ENCODE measurements around the gene IRF2.

The IRF2 gene

DNA sequence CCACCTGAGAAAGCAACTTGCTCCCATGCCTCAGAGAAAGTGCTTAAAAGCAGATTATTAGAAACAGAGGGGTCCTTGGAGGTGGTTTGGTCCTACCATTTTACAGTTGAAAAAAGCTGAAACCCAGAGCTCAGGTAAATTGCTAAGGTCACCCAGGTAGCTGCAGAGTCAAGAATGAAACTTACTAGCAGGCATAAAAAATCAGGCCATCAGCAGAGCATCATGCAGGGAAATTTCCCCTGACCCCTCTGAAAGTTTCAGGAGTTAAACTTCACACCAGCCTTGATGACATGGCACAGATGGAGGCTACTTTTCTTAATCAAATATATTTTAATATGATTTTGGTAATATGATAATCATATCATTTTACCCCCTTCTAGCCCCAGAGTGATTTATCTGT is 70.3 kb downstream of the IRF2 start:
- no peak for DNase-seq

DNA sequence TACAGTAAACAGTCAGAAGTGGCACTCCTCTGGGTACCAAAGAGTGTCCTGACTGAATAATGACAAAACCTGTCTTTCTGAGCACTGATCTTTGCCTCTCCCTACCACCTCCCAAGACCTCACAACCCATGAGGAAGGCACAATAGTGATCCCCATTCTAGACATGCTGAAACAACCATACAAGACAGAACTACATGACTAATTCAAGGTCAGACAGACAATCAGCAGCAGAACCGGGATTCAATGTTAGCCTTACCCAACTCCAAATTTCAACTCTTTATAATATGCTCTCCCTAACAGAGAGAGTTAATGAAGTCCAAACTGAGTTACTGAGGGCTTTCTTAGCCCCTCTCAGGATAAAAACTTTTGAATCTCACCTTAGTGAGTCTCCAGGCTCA is 71.0 kb downstream of the IRF2 start:
- DNase-seq = no peak

DNA sequence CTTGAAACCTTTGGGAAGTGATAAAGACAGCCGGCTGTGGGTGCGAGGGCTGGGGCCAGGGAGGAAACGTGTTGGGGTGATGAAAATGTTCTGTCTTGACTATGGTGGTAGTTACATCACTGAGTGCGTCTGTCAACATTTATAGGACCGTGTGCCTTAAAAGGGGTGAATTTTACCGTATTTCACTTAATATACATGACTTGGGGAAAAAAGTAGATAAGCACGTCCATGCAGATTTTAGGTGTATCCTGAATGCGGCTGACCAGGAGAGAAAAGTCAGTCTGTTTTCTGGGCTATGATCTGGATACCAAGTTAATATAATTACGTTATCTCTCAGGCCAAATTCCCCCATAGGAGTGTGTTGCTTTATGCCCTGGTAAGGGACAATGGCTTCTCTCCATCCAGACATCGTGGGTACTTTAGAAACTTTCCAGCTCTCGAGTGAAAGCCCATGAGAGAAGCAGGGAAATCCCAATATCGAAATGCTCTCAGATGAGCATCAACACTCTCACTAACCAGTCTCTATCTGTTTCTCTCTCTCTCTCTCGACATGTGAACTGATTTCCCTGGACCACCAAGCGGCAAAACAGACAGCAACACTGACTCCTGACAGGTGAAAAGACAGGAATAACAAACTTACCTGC is 71.5 kb downstream of the IRF2 start:
- no peak for DNase-seq

DNA sequence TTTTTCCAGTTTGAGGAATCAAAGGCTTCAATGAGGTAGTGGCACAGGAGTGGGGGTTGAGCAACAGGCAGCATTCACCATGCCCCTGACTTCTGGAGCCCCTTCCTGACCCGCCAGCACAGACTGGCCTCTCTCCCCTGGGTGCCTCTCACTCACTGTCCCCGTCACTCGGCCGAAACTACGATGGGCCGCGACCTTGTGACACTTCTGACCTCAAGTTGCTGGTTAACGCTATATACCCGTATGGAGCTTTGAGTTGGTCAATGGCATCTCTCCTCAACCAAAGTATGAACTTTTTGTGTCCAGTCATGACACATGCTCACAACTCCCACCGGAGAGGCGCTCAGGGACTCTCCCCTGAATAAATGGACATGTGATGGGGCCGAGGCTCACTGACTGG is 72.1 kb downstream of the IRF2 start:
- DNase-seq = no peak

DNA sequence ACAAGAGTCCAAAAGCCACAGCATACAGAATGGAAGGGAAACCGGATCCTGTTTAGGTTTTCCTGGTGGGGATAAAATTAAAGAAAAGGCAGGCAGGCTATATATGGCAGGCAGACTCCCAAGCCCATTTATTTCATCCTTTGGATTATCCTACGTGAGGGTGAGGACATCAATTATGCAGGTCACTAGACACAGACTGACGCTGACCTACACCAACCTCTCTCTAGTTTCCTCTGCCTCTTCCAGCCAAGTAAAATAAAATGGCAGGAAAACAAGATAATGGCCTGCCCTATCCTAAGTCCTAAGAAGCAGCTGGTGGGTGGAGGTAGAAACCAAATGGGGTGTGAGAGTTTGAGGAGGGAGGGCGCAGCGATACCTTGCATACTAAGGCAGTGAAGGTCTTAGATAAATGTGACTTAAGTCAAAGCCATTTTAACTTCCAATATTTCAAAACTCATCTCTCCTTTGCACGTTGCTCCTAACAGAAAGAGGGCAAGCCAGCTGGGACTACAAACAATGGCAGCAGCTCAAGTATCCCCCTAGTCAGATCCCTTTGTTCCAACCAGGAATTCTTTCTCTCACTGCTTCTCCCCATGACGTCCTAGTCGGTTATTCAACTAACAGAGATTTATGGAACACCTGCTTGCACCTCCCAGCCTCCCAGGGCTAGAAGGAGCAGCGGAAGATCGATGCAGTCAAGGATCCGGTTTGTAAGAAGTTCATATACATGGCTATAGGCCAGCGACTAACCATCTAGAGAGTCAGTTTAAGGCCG is 72.8 kb downstream of the IRF2 start:
- DNase-seq = no peak

DNA sequence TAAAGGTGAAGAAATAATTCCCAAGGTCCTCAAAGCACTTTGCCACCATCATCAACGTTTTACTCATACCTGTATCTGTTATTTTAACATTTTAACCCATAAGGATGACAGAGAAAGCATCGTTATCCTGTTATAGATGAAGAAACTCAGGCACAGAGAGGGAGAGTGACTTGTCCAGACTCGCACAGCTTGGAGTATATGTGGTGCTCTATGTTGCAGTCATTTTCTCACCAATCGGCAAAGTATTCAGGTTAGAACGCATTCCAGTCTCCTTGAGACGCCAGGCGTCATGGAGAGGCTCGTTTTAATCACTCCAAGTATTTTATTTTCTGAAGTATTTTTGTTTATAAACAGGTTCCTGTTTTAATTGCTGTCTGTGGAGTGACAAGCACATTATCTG is 73.5 kb downstream of the IRF2 start:
- DNase-seq = no peak

DNA sequence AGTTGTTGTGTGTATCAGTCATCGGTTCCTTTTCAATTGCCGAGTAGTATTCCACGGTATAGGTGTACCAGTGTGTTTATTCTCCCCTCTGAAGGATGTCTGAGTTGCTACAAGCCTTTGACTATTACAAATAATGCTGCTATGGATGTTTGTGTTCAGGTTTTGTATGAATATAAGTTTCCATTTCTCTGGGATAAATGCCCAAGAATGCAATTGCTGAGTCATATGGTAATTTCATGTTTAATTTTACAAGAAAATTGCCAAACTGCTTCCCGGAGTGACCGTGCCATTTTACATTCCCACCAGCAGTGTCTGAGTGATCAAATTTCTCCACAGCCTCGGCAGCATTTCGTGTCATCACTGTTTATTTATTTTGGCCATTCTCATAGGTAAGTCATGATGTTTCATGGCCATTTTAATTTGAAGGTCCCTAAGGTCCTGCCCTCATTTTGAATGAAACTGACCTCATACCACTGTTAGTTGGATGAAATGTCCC is 73.9 kb downstream of the IRF2 start:
- no peak for DNase-seq

DNA sequence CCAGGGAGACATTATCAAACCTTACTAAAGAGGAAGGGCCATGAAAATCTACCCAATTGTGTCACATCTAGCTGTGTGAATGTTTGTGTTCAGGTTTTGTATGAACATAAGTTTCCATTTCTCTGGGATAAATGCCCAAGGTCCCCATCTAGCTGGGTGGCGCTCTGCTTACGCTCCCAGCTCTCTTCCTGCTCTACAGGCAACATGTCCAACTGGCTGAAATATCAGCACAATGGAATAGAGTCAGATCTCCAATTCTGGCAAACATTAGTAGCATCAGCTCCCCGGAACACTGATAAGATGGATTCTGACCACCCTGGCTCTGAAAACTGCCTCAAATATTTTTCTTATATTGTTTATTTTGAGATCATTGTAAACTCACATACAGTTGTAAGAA is 74.8 kb downstream of the IRF2 start:
- DNase-seq = no peak

DNA sequence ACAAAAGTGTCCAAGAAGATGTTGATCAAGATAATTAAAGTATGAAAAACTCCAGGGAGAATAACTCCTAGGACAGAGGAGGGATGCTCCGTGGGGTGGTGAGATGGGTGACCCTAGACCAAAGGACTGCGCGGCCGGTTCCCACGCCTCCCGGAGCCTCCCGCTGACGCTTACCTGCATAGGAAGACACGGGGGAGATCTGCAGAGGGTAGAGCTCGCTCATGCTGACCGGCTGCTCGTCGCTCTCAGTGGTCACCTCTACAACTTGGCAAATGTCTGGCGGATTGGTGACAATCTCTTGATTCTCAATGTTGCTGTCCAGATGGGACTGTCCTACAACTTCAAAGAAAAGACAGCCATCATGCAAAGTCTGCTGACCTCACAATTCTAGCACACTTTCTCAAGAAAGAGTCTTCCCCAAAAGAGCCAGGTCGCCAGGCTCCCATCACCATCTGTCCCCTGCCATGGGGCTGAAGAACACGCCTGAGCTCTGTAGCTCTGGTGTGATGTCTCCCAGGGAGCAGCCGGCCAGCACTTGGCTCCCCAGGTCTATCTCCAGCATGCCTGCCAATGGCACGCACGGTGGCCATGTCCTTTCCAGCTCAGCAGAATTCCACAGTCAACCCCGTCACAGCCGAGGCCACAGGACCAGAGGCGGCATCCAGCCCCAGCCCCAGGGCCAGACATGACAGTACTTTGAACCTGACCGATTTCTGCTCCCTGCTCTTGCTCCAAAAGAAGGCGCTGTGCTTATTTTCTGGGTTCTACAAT is 75.4 kb downstream of the IRF2 start:
- DNase-seq = no peak

DNA sequence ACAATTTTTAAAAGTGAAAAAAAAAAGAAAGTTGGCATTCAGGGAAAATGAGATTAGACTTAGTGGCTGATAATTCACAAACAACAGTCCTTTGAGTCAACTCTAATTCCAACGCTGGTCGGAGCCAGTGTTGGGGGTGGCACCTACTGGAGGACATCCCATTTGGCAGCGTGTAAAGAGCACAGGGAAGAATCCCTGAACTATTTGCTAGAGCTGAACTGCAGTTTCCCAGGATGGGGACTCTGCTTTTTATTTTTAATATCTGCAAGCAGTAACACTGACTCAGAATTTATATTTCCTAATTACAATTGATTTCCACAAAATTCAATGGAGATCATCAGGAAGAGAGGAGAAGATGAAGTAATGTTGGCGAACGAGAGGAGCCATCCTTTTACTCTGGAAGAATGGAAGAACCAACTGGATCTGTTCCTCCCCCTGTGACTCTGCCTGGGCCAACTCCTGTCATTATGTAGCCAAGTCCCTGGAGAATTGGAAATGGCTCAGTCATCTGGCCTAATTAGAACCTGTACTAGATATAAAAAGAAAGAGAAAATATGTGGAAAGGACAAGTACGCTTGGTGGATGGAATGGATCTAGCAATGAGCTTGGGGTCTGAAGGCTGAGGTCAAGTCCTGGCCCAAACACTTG is 76.7 kb downstream of the IRF2 start:
- DNase-seq = no peak

DNA sequence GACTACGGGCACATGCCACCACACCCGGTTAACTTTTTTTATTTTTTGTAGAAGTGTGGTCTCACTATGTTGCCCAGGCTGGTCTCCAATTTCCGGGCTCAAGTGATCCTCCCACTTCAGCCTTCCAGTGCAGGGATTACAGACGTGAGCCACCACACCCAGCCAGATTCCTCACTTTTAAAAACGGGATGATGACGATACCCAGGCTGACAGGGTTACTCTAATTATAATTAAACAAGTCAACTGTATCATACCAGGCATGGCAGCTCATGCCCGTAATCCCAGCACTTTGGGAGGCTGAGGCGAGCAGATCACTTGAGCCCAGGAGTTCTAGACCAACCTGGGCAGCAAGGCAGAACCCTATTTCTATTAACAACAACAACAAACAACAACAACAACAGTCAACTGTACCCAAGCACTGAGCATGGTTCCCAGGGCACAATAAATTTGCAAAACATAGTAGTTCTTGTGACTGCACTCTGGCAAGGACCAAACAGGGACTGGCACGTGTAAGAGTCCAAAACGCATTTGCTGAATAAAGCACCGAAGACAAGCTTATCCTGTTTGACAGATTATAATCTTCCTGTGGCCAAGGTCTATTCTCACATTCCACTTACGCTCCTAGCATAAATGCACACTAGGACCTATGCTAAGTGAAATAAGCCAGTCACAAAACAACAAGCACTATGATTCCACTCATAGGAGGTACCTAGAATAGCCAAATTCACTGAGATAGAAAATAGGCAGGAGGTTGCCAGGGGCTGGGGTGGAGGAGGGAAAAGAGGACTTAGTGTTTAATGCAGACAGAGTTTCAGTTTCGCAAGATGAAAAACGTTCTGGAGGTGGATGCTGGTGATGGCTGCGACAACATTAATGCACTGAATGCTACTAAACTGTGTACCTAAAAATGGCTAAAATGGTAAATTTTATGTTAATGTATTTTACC is 77.5 kb downstream of the IRF2 start:
- DNase-seq = no peak

DNA sequence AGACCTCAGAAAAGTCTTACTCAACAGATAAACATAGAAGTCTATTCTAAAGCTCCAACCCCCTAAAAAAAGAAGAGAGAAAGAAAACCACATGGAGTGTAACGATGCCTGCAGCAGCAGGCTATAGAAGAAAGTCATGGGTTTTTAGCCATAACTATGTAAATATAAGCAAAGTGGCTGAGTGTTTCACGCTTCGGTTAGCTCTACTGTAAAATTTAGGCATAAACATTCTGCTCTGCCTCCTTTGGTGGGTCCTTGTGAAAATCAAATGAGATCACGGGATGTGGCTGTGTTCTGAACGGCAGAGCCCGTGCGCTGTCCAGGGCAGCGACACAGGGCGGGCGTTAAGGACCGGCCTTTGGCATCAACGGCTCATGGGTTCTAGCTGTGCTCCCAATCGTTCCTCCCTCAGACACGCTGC is 78.4 kb downstream of the IRF2 start:
- peak; percentile 87 for DNase-seq

DNA sequence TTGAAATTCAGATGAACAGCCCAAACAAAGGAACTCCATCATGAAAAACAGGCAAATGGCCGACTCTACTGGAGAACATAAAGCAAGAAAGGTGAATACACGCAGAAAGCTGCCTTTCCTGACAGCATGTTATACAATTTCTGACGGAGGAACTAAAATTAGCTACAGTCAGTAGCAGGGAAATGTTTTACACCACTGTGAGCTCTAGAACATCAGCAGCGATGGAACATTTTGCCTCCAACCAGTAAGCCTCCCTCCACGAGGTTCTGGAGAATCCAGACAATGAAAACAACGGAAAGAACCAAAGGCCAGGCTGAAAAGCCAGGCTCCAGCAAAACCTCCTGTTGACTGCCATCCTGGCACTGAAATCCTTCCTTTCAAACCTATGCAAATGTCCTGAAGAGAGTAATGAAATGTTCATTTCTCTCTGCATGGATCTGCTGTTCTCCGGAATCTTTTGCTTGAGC is 78.9 kb downstream of the IRF2 start:
- peak; percentile 68 for DNase-seq

DNA sequence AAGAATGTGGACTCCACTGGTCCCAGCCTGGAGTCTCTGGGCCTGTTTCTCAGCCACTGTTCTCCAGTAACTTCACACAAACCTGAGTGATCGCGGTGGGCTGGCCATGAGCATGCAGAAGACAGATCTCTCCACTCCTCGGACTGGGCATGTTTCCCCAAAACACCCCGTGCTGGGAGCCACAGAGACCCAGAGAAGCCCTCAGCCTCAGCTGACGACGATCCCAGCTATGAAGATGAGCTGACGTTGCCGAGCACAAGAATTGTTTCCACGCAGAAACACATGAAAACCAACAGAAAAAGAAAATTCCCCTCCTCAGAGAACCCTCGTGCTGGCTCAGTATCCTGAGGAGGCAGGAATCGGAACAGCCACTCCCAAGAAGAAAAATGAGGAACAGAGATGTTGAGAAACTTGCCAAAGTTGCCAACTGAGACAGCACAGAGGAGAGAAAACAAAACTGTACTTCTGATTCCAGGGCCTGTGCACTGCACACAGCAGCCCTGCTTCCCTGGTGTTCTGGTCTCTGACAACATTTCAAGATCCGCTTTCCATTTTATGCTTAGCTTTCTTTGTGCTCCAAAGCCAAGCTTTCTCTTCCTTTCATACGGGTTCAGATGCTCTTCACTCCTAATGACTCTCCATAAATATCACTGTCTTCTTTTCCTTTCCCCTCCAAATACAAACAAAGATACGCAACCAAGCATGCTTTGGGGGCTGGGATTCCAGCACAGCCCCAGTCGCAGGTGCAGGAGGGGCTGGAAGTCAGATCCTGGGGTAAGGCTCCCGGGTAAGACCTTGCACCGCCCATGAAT is 81.4 kb downstream of the IRF2 start:
- no peak for DNase-seq

DNA sequence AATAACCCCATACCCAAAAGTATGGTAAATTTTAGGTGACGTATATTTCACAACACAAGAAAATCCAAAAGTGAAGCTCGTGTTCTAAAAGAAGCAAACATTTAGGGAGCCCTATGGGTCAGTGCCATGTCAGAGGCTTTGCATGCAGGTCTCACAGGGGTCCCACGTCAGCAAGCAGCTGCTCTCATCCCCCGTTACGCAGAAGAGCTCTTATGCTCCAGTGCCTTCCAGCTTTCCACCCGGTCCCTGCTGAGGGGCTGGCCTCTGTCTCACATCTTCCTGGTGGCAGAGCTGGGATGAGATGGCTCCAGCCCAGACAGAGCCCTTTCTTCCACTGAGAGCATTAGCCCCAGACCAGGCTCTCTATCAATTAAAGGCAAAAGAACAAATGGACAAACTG is 82.0 kb downstream of the IRF2 start:
- DNase-seq = no peak

DNA sequence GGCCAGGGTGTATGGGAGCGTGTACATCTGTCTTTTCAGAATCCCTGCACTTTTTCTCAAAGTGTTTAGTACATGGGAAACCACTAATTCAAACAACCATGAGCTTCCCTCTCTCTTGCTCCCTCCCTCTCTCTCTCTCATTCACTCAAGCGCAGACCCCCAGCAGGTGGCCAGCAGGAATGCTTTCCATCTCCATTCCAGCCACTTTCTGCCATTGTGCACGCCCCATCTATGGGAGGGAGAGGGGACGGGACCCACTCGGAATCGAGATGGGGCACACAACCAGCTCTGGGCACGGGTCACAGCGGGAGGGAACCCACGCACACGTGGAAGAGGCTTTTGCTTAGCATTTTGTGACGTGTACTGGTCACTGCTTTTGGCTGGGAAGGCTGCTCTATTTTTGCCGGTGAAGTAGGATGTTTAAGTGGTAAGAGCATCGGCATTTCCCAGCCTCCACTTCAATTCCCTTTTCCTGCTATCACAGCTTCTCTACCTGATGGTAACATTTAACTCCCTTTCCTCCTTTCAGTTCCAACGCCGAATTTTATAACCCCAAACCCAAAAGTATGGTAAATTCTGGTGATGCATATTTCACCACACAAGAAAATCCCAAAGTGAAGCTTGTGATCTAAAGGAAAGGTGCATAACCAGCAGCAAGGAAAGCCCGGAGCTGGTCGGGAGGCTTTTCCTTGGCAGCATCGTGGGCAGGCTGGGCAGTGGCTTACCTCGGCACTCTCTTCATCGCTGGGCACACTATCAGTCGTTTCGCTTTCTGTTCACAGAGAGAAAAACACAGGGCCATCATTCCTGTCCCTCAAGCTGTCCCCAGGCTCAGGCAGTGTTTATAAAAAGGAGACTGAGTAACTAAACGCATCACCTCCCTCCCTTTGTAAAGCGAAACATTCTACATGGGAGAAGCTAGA is 84.1 kb downstream of the IRF2 start:
- no peak for DNase-seq

DNA sequence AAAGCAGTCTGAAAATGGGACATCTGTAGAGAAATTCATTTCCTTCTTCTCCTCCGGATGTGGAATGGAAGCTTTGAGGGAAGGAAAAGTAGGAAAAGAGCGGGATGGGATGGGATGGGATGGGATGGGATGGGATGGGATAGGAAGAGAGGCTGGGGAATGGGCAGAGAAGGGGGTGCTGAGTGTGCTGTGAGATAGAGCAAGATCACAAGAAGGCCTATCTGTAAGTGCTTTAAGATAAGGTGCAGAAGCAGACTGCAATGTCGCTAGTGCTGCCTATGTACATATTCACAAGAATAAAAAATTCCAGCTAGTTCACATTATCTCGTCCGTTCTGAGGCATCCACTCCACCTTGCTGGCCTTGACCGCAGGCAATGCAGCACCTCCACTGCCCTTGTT is 86.2 kb downstream of the IRF2 start:
- no peak for DNase-seq

DNA sequence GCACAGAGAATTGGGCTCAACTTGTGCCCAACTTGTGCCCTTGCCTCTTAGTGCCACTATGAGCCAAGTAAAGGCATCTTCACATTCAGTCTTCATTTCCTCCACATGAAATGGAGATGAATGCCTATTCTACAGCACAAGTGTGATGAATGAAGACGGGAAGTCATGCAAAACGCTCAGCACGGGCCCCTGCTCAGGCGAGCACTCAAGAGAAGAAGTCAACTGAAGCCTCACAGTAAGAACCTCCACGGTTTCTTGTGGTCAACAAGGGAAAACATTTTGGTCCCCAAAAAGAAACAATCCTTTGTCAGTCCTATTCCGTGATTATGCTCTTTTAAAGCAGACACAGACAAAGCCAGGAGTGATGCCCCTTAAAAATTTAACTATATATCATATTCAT is 87.0 kb downstream of the IRF2 start:
- DNase-seq = no peak

DNA sequence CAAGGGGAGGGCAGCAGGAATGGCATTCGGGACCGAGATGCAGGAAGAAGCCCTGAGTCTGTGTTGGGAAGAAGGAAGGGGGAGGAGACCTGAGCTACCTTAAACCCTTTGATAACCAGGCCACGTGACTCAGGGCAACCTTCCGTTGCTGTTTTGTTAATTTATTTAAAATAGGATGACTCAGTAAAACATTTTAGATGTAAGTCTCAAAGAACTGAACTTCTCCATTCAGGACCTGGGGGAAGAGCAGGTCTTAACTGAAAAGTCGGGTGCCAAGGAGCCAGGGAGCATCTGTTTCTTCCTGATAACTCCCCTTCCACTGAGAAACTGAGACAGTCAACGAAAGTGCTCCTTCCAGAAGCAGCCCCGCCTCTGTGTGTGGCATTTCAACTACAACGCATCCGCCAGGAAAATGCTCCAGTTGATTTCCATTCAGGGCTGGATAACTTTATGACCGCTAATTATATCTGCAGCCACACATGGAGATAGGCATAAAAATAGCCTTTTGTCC is 88.0 kb downstream of the IRF2 start:
- no peak for DNase-seq

DNA sequence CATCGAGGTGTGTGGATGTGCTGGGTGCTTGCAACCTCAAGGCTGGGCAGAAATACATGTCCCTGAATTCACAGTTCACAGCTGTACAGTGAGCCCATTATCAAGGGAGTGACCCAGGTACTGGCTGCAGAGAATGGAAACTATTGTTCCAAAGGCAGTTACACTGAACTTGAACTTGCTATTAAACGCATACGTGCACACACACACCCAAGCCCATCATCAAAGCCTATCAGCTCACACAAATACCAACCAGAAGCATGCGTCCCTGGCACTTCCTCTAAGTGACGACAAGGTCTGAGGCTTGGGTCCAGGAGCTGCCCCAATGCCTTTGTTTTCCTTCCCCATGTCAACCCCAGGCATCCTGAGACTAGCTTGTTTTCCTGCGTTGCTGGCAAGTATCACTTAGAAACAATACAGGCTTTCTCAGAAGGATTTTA is 88.6 kb downstream of the IRF2 start:
- DNase-seq = peak; percentile 35

All from NCI-H1048 (cell line).